ENCODE measurements around the gene RABGAP1L. TPM values are rescaled to one million over a fixed set of nuclear protein-coding genes. Genes with fewer than 3 reads are reported as not detected.

The RABGAP1L gene
- total and polyA plus RNA-seq, 7 experiments from 2014 or later: 38.4 to 97.4 (median 55.1) TPM

GRCh38 chr1:174914991-174915390 is 755.7 kb downstream of the RABGAP1L start:
- peaks cover 2 to 5% (median 2%) of the 10 kb centered on the region in 5 donors for H3K36me3 Mint-ChIP-seq
- no peaks in the 10 kb centered on the region for H3K27me3 ChIP-seq (ENCODE audit: control insufficient read depth in 2 of 2, insufficient read depth in 2 of 2, low read length in 2 of 2)
- intact Hi-C loops (cut with micrococcal nuclease): no loop called here
- no peak overlapping the region for H3K4me3 ChIP-seq (ENCODE audit: low read length)
- H3K27me3 Mint-ChIP-seq: no peaks in the 10 kb centered on the region
- H3K9me3 Mint-ChIP-seq: peaks cover 0 to 2% (median 2%) of the 10 kb centered on the region in 11 donors
- H3K4me1 Mint-ChIP-seq: peaks cover 0 to 30% (median 13%) of the 10 kb centered on the region in 7 donors
- no peak overlapping the region for H3K4me3 Mint-ChIP-seq
- ATAC-seq: no peak
- H3K9me3 ChIP-seq (ENCODE audit: control insufficient read depth in 2 of 3, low read length in 3 of 3): no peaks in the 10 kb centered on the region
- no peak for DNase-seq
- no peaks in the 10 kb centered on the region for H3K4me1 ChIP-seq (ENCODE audit: control insufficient read depth in 2 of 2, insufficient read depth in 2 of 2, low read length in 2 of 2)
- ChIA-PET CTCF (no interaction called here), POLR2A (no interaction called here)
- no peak overlapping the region for H3K27ac ChIP-seq (ENCODE audit: low read depth, low read length)
- peak overlapping the region in 1 of 9 donors; percentile 32 for H3K27ac Mint-ChIP-seq
- no peaks in the 10 kb centered on the region for H3K36me3 ChIP-seq (ENCODE audit: control insufficient read depth in 2 of 3, insufficient read depth in 3 of 3, low read length in 3 of 3)

GRCh38 chr1:174916846-174917245 is 757.5 kb downstream of the RABGAP1L start:
- Histone ChIP-seq H3K27me3 (ENCODE audit: control insufficient read depth in 2 of 2, insufficient read depth in 2 of 2, low read length in 2 of 2) (no peaks in the 10 kb centered on the region), H3K4me1 (ENCODE audit: control insufficient read depth in 2 of 2, insufficient read depth in 2 of 2, low read length in 2 of 2) (no peaks in the 10 kb centered on the region), H3K9me3 (ENCODE audit: control insufficient read depth in 2 of 3, low read length in 3 of 3) (no peaks in the 10 kb centered on the region), H3K36me3 (ENCODE audit: control insufficient read depth in 2 of 3, insufficient read depth in 3 of 3, low read length in 3 of 3) (no peaks in the 10 kb centered on the region), H3K4me3 (ENCODE audit: low read length) (no peak overlapping the region), H3K27ac (ENCODE audit: low read depth, low read length) (no peak overlapping the region)
- DNase-seq: no peak
- H3K27ac Mint-ChIP-seq: peak overlapping the region in 1 of 9 donors; percentile 54
- POLR2A ChIA-PET: interaction anchor here (1.3 kb wide), 1 partner anchor 52 kb away, joined by 4 read pairs; no protein-coding TSS in a partner anchor
- peaks cover 4 to 12% (median 9%) of the 10 kb centered on the region in 5 donors for H3K36me3 Mint-ChIP-seq
- intact Hi-C loops (cut with micrococcal nuclease): no loop called here
- H3K4me3 Mint-ChIP-seq: peak overlapping the region in 3 of 10 donors; percentile 27 to 52 (median 28)
- no peak for ATAC-seq
- CTCF ChIA-PET: no interaction called here
- H3K9me3 Mint-ChIP-seq: peaks cover 0 to 12% (median 4%) of the 10 kb centered on the region in 11 donors
- H3K4me1 Mint-ChIP-seq: peaks cover 0 to 25% (median 13%) of the 10 kb centered on the region in 7 donors
- H3K27me3 Mint-ChIP-seq: no peaks in the 10 kb centered on the region

GRCh38 chr1:174920093-174920492 is 760.8 kb downstream of the RABGAP1L start:
- H3K27me3 Mint-ChIP-seq: no peaks in the 10 kb centered on the region

GRCh38 chr1:174922121-174922520 is 762.8 kb downstream of the RABGAP1L start:
- ATAC-seq (no peak), DNase-seq (no peak)
- H3K27ac ChIP-seq (ENCODE audit: low read depth, low read length): no peak overlapping the region
- H3K4me1 ChIP-seq (ENCODE audit: control insufficient read depth in 2 of 2, insufficient read depth in 2 of 2, low read length in 2 of 2): peaks cover 0 to 3% of the 10 kb centered on the region in 2 donors
- intact Hi-C loops (cut with micrococcal nuclease): no loop called here
- peaks cover 0 to 4% (median 0%) of the 10 kb centered on the region in 7 donors for H3K4me1 Mint-ChIP-seq
- peaks cover 8 to 26% (median 18%) of the 10 kb centered on the region in 5 donors for H3K36me3 Mint-ChIP-seq
- ChIA-PET POLR2A (interaction anchor here (0.6 to 0.8 kb wide), 3 partner anchors 8 to 77 kb away, joined by 3 to 7 read pairs (median 4); partner anchors contain the start of gene CACYBP), CTCF (interaction anchor here (0.9 kb wide), 1 partner anchor 11 kb away, joined by 3 read pairs; no protein-coding TSS in a partner anchor)
- H3K36me3 ChIP-seq (ENCODE audit: control insufficient read depth in 2 of 3, insufficient read depth in 3 of 3, low read length in 3 of 3): no peaks in the 10 kb centered on the region
- no peak overlapping the region for H3K4me3 Mint-ChIP-seq
- H3K27me3 ChIP-seq (ENCODE audit: control insufficient read depth in 2 of 2, insufficient read depth in 2 of 2, low read length in 2 of 2): no peaks in the 10 kb centered on the region
- H3K27ac Mint-ChIP-seq: no peak overlapping the region
- H3K27me3 Mint-ChIP-seq: no peaks in the 10 kb centered on the region
- no peaks in the 10 kb centered on the region for H3K9me3 ChIP-seq (ENCODE audit: control insufficient read depth in 2 of 3, low read length in 3 of 3)
- H3K4me3 ChIP-seq (ENCODE audit: low read length): no peak overlapping the region
- peaks cover 4 to 15% (median 8%) of the 10 kb centered on the region in 11 donors for H3K9me3 Mint-ChIP-seq

More at GRCh38 chr1:174920093-174920492, 760.8 kb downstream of the RABGAP1L start:
- H3K9me3 ChIP-seq (ENCODE audit: control insufficient read depth in 2 of 3, low read length in 3 of 3): no peaks in the 10 kb centered on the region
- DNase-seq (no peak), ATAC-seq (no peak)
- intact Hi-C loops (cut with micrococcal nuclease): no loop called here
- Mint-ChIP-seq H3K36me3 (peaks cover 8 to 21% (median 14%) of the 10 kb centered on the region in 5 donors), H3K27ac (no peak overlapping the region), H3K4me3 (no peak overlapping the region), H3K9me3 (peaks cover 2 to 15% (median 8%) of the 10 kb centered on the region in 11 donors), H3K4me1 (peaks cover 0 to 13% (median 10%) of the 10 kb centered on the region in 7 donors)
- H3K4me1 ChIP-seq (ENCODE audit: control insufficient read depth in 2 of 2, insufficient read depth in 2 of 2, low read length in 2 of 2): no peaks in the 10 kb centered on the region
- H3K36me3 ChIP-seq (ENCODE audit: control insufficient read depth in 2 of 3, insufficient read depth in 3 of 3, low read length in 3 of 3): no peaks in the 10 kb centered on the region
- H3K27ac ChIP-seq (ENCODE audit: low read depth, low read length): no peak overlapping the region
- H3K4me3 ChIP-seq (ENCODE audit: low read length): no peak overlapping the region
- CTCF ChIA-PET: no interaction called here
- no peaks in the 10 kb centered on the region for H3K27me3 ChIP-seq (ENCODE audit: control insufficient read depth in 2 of 2, insufficient read depth in 2 of 2, low read length in 2 of 2)
- POLR2A ChIA-PET: no interaction called here

- H3K9me3 Mint-ChIP-seq: peaks cover 4 to 15% (median 8%) of the 10 kb centered on the region in 11 donors
- ChIA-PET POLR2A (interaction anchor here (1.0 kb wide), 1 partner anchor 43 kb away, joined by 3 read pairs; no protein-coding TSS in a partner anchor), CTCF (interaction anchor here (0.6 to 0.7 kb wide), 2 partner anchors 15 to 35 kb away, joined by 3 read pairs; no protein-coding TSS in a partner anchor)
- no peaks in the 10 kb centered on the region for H3K27me3 Mint-ChIP-seq
- ATAC-seq (no peak), DNase-seq (no peak)
- no peak overlapping the region for H3K4me3 ChIP-seq (ENCODE audit: low read length)
- peaks cover 8 to 29% (median 18%) of the 10 kb centered on the region in 5 donors for H3K36me3 Mint-ChIP-seq
- H3K27ac Mint-ChIP-seq: no peak overlapping the region
- intact Hi-C loops (cut with micrococcal nuclease): no loop called here
- no peaks in the 10 kb centered on the region for H3K9me3 ChIP-seq (ENCODE audit: control insufficient read depth in 2 of 3, low read length in 3 of 3)
- no peaks in the 10 kb centered on the region for H3K27me3 ChIP-seq (ENCODE audit: control insufficient read depth in 2 of 2, insufficient read depth in 2 of 2, low read length in 2 of 2)
- no peak overlapping the region for H3K27ac ChIP-seq (ENCODE audit: low read depth, low read length)
- no peak overlapping the region for H3K4me3 Mint-ChIP-seq
- H3K4me1 Mint-ChIP-seq: peaks cover 0 to 4% (median 0%) of the 10 kb centered on the region in 7 donors
- peaks cover 0 to 3% of the 10 kb centered on the region in 2 donors for H3K4me1 ChIP-seq (ENCODE audit: control insufficient read depth in 2 of 2, insufficient read depth in 2 of 2, low read length in 2 of 2)
- H3K36me3 ChIP-seq (ENCODE audit: control insufficient read depth in 2 of 3, insufficient read depth in 3 of 3, low read length in 3 of 3): no peaks in the 10 kb centered on the region
These were observed 764.5 kb downstream of the RABGAP1L start for GRCh38 chr1:174923820-174924219.

GRCh38 chr1:174928541-174928940 is 769.2 kb downstream of the RABGAP1L start:
- Histone ChIP-seq H3K36me3 (ENCODE audit: control insufficient read depth in 2 of 3, insufficient read depth in 3 of 3, low read length in 3 of 3) (no peaks in the 10 kb centered on the region), H3K27me3 (ENCODE audit: control insufficient read depth in 2 of 2, insufficient read depth in 2 of 2, low read length in 2 of 2) (no peaks in the 10 kb centered on the region), H3K9me3 (ENCODE audit: control insufficient read depth in 2 of 3, low read length in 3 of 3) (no peaks in the 10 kb centered on the region), H3K27ac (ENCODE audit: low read depth, low read length) (no peak overlapping the region), H3K4me3 (ENCODE audit: low read length) (no peak overlapping the region), H3K4me1 (ENCODE audit: control insufficient read depth in 2 of 2, insufficient read depth in 2 of 2, low read length in 2 of 2) (peaks cover 0 to 3% of the 10 kb centered on the region in 2 donors)
- ChIA-PET CTCF (interaction anchor here (0.9 kb wide), 1 partner anchor 8 kb away, joined by 4 read pairs; no protein-coding TSS in a partner anchor), POLR2A (no interaction called here)
- Mint-ChIP-seq H3K9me3 (peaks cover 0 to 11% (median 5%) of the 10 kb centered on the region in 11 donors), H3K27me3 (no peaks in the 10 kb centered on the region), H3K4me1 (peaks cover 0 to 8% (median 4%) of the 10 kb centered on the region in 7 donors), H3K4me3 (no peak overlapping the region), H3K27ac (no peak overlapping the region), H3K36me3 (peaks cover 4 to 27% (median 8%) of the 10 kb centered on the region in 5 donors)
- DNase-seq (no peak), ATAC-seq (no peak)
- intact Hi-C loops (cut with micrococcal nuclease): no loop called here

- POLR2A ChIA-PET: interaction anchor here (0.5 to 0.8 kb wide), 2 partner anchors 35 to 128 kb away, joined by 3 to 6 read pairs; no protein-coding TSS in a partner anchor
- no peaks in the 10 kb centered on the region for H3K9me3 Mint-ChIP-seq
- Histone ChIP-seq H3K27me3 (ENCODE audit: control insufficient read depth in 2 of 2, insufficient read depth in 2 of 2, low read length in 2 of 2) (no peaks in the 10 kb centered on the region), H3K9me3 (ENCODE audit: control insufficient read depth in 2 of 3, low read length in 3 of 3) (no peaks in the 10 kb centered on the region), H3K27ac (ENCODE audit: low read depth, low read length) (no peak overlapping the region), H3K4me3 (ENCODE audit: low read length) (no peak overlapping the region), H3K4me1 (ENCODE audit: control insufficient read depth in 2 of 2, insufficient read depth in 2 of 2, low read length in 2 of 2) (peaks cover 0 to under 1% of the 10 kb centered on the region in 2 donors), H3K36me3 (ENCODE audit: control insufficient read depth in 2 of 3, insufficient read depth in 3 of 3, low read length in 3 of 3) (no peaks in the 10 kb centered on the region)
- intact Hi-C loops (cut with micrococcal nuclease): no loop called here
- H3K4me3 Mint-ChIP-seq: no peak overlapping the region
- peaks cover 0 to 8% (median 2%) of the 10 kb centered on the region in 7 donors for H3K4me1 Mint-ChIP-seq
- DNase-seq (no peak), ATAC-seq (no peak)
- peaks cover 0 to 17% (median 0%) of the 10 kb centered on the region in 5 donors for H3K36me3 Mint-ChIP-seq
- no peaks in the 10 kb centered on the region for H3K27me3 Mint-ChIP-seq
- CTCF ChIA-PET: no interaction called here
- H3K27ac Mint-ChIP-seq: no peak overlapping the region
These were observed 771.9 kb downstream of the RABGAP1L start for GRCh38 chr1:174931214-174931613.

All from naive thymus-derived CD4-positive, alpha-beta T cell (primary cell).